HEK293T (cell line): Measurements from ENCODE around the gene ABHD4.

ENCODE experiments used
- CTCF ChIA-PET: fragments of 350-600 bp; formaldehyde crosslinking; extraction: SDS; loops from one replicate; lab custom pipeline; 2021; ENCODE audit warnings: antibody characterized with exemption, inconsistent platforms; lab: Yijun Ruan, JAX
- POLR2A ChIA-PET: fragments of 350-600 bp; formaldehyde crosslinking; extraction: SDS; loops from one replicate; lab custom pipeline; 2020; ENCODE audit warnings: antibody characterized with exemption, inconsistent platforms; lab: Yijun Ruan, JAX
- DNase-seq: peaks from one replicate; pipeline ENCODE4 v3.0.0; 2012; ENCODE audit warnings: mixed read lengths; ENCODE audit errors: extremely low spot score
- ARNT ChIP-seq: fragments of 450-650 bp; IDR thresholded peaks from 2 replicates; pipeline ENCODE4 v1.6.1; 2017; ENCODE audit warnings: mild to moderate bottlenecking
- BHLHE40 ChIP-seq: fragments of 450-650 bp; IDR thresholded peaks from 2 replicates; pipeline ENCODE4 v1.6.1; 2016; ENCODE audit warnings: mild to moderate bottlenecking, moderate library complexity, borderline replicate concordance
- CTBP1 ChIP-seq: fragments of 450-650 bp; IDR thresholded peaks from 2 replicates; pipeline ENCODE4 v1.6.1; 2016; ENCODE audit warnings: borderline replicate concordance
- ELF4 ChIP-seq: fragments of 450-650 bp; IDR thresholded peaks from 2 replicates; pipeline ENCODE4 v1.6.1; 2017; ENCODE audit warnings: antibody characterized with exemption
- FOXA1 ChIP-seq: fragments of 450-650 bp; IDR thresholded peaks from 2 replicates; pipeline ENCODE4 v1.6.1; 2016; ENCODE audit warnings: mild to moderate bottlenecking
- FOXK2 ChIP-seq: fragments of 450-650 bp; IDR thresholded peaks from 2 replicates; pipeline ENCODE4 v1.6.1; 2016; ENCODE audit warnings: mild to moderate bottlenecking
- FOXM1 ChIP-seq: fragments of 450-650 bp; IDR thresholded peaks from 2 replicates; pipeline ENCODE4 v1.6.1; 2017; ENCODE audit warnings: mild to moderate bottlenecking, borderline replicate concordance
- HDGF ChIP-seq: fragments of 450-650 bp; IDR thresholded peaks from 2 replicates; pipeline ENCODE4 v1.6.1; 2017; ENCODE audit warnings: antibody characterized with exemption, borderline replicate concordance
- L3MBTL2 ChIP-seq: fragments of 450-650 bp; conservative IDR thresholded peaks from 2 replicates; pipeline ENCODE4 v1.6.1; 2016; ENCODE audit warnings: mild to moderate bottlenecking
- LEF1 ChIP-seq: fragments of 450-650 bp; IDR thresholded peaks from 2 replicates; pipeline ENCODE4 v1.6.1; 2017; ENCODE audit warnings: mild to moderate bottlenecking, borderline replicate concordance
- NFRKB ChIP-seq: fragments of 450-650 bp; IDR thresholded peaks from 2 replicates; pipeline ENCODE4 v1.6.1; 2016; ENCODE audit warnings: mild to moderate bottlenecking, moderate library complexity
- PKNOX1 ChIP-seq: fragments of 450-650 bp; IDR thresholded peaks from 2 replicates; pipeline ENCODE4 v1.6.1; 2016
- SP1 ChIP-seq: fragments of 450-650 bp; IDR thresholded peaks from 2 replicates; pipeline ENCODE4 v1.6.1; 2017
- SUZ12 ChIP-seq: fragments of 450-650 bp; IDR thresholded peaks from 2 replicates; pipeline ENCODE4 v1.6.1; 2016; ENCODE audit warnings: mild to moderate bottlenecking
- TARDBP ChIP-seq: fragments of 450-650 bp; IDR thresholded peaks from 2 replicates; pipeline ENCODE4 v1.6.1; 2016
- ZNF384 ChIP-seq: fragments of 450-650 bp; IDR thresholded peaks from 2 replicates; pipeline ENCODE4 v1.6.1; 2016

The ABHD4 gene

GRCh38 chr14:22572562-22573058 is 25.5 kb upstream of the ABHD4 start:
- ChIA-PET POLR2A (interaction anchor here (0.5 to 3.4 kb wide), 2 partner anchors 17 to 79 kb away, joined by 3 to 23 read pairs; partner anchors contain the start of gene DAD1), CTCF (interaction anchor here (0.6 to 3.6 kb wide), 5 partner anchors 13 to 339 kb away, joined by 3 to 47 read pairs (median 5); no protein-coding TSS in a partner anchor)
- TF ChIP-seq L3MBTL2 (no peak), ZNF384 (no peak), SP1 (no peak), BHLHE40 (no peak), HDGF (no peak), FOXK2 (no peak), LEF1 (no peak), FOXM1 (no peak), FOXA1 (no peak)
- DNase-seq, result no peak

- CTCF ChIA-PET, result interaction anchor here (1.0 kb wide), 1 partner anchor 79 kb away, joined by 3 read pairs; no protein-coding TSS in a partner anchor
- POLR2A ChIA-PET, result no interaction called here
- TF ChIP-seq SP1 (no peak), ARNT (no peak), FOXM1 (no peak), FOXK2 (no peak), L3MBTL2 (no peak), HDGF (no peak), CTBP1 (no peak), LEF1 (no peak), PKNOX1 (no peak), NFRKB (no peak)
- no peak for DNase-seq
Measured at GRCh38 chr14:22573804-22574203, 24.3 kb upstream of the ABHD4 start.

GRCh38 chr14:22577334-22577908 is 20.7 kb upstream of the ABHD4 start:
- POLR2A ChIA-PET, result no interaction called here
- no peak for DNase-seq
- CTCF ChIA-PET, result no interaction called here
- TF ChIP-seq ELF4 (no peak), ZNF384 (no peak), SUZ12 (no peak), CTBP1 (no peak), SP1 (no peak), TARDBP (no peak), PKNOX1 (no peak), FOXM1 (no peak), L3MBTL2 (no peak), ARNT (no peak), LEF1 (no peak), HDGF (no peak)

- DNase-seq, result no peak
- ChIA-PET CTCF (no interaction called here), POLR2A (interaction anchor here (1.0 to 1.2 kb wide), 3 partner anchors 9 to 10 kb away, joined by 3 to 5 read pairs (median 5); partner anchors contain the start of gene DAD1)
- no peak for TF ChIP-seq BHLHE40
- TF ChIP-seq CTBP1, result no peak
- TF ChIP-seq L3MBTL2, result no peak
- no peak for TF ChIP-seq SP1
- no peak for TF ChIP-seq NFRKB
- TF ChIP-seq PKNOX1, result no peak
- no peak for TF ChIP-seq HDGF
Measured at GRCh38 chr14:22579236-22579635, 18.9 kb upstream of the ABHD4 start.

GRCh38 chr14:22579881-22580280 is 18.2 kb upstream of the ABHD4 start:
- DNase-seq, result no peak
- POLR2A ChIA-PET, result interaction anchor here (1.0 to 1.2 kb wide), 2 partner anchors 9 to 10 kb away, joined by 3 to 5 read pairs; partner anchors contain the start of gene DAD1
- no peak for TF ChIP-seq ELF4
- TF ChIP-seq FOXA1, result no peak
- no peak for TF ChIP-seq TARDBP
- TF ChIP-seq FOXM1, result no peak
- no peak for TF ChIP-seq BHLHE40
- TF ChIP-seq SP1, result no peak
- TF ChIP-seq LEF1, result no peak
- TF ChIP-seq ZNF384, result no peak
- no peak for TF ChIP-seq FOXK2
- no peak for TF ChIP-seq SUZ12
- TF ChIP-seq PKNOX1, result no peak
- no peak for TF ChIP-seq HDGF
- no peak for TF ChIP-seq NFRKB
- no peak for TF ChIP-seq L3MBTL2
- TF ChIP-seq ARNT, result no peak
- TF ChIP-seq CTBP1, result no peak
- CTCF ChIA-PET, result interaction anchor here (1.4 kb wide), 1 partner anchor 9 kb away, joined by 7 read pairs; no protein-coding TSS in a partner anchor
